ENCODE results near the gene MAP3K14. TPM values are rescaled to one million over a fixed set of nuclear protein-coding genes. Genes with fewer than 3 reads are reported as not detected.

Gene MAP3K14
- total RNA-seq, 4 donors from 2014 or later: 4.7 to 6.8 (median 6.1) TPM

DNA sequence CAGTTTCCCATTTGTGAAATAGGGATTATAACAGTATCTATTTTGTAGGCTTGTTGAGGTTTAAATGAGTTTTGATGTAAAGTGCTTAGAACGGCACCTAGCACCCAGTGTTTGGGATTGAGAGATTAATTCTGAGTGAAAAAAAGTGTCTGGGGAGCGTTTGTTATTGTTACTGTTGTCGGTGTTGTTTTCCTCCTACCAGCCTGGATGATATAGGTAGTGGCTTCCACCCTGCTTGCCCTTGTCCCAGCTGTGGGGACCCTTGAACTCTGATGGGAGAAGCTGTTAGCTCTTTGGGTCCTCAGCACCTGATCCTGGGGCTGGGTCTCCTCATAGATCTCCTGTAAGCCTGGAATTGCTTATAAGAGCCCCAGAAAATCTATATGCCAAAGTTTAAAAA, 90.2 kb downstream of the MAP3K14 start:
- TF ChIP-seq, protein P1, sequence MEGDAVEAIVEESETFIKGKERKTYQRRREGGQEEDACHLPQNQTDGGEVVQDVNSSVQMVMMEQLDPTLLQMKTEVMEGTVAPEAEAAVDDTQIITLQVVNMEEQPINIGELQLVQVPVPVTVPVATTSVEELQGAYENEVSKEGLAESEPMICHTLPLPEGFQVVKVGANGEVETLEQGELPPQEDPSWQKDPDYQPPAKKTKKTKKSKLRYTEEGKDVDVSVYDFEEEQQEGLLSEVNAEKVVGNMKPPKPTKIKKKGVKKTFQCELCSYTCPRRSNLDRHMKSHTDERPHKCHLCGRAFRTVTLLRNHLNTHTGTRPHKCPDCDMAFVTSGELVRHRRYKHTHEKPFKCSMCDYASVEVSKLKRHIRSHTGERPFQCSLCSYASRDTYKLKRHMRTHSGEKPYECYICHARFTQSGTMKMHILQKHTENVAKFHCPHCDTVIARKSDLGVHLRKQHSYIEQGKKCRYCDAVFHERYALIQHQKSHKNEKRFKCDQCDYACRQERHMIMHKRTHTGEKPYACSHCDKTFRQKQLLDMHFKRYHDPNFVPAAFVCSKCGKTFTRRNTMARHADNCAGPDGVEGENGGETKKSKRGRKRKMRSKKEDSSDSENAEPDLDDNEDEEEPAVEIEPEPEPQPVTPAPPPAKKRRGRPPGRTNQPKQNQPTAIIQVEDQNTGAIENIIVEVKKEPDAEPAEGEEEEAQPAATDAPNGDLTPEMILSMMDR (IDR thresholded peaks at IDR 0.05; ENCODE audit: low read depth): no peak

DNA sequence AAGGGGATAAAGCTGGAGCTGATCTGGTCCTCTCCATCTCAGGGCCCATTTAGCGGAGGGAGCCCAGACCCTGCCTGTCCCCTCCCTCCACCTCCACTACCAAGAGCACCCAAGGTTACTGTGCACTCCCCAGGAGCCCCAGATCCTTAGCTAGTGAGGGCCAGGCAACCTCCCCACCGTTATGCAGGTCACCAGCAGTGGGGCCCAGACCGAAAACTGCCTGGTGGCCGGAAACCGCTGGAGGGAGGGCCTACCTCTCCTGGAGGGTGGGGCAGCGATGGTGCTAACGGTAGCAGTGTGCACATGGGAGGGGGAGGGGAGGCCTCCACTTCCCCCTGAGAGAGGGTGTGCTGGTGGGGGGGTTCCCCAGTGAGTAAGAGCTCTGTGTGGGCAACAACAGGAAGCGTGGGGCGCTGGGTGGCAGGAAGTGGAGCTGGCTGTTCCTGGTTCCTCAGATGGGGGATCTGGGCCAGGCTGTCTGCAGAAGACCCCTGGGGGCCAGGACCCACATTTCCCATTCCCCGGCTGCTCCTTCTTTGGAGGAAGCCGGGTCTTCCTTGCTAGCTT, 90.8 kb downstream of the MAP3K14 start:
- TF ChIP-seq, protein P1 (IDR thresholded peaks at IDR 0.05; ENCODE audit: low read depth): no peak

DNA sequence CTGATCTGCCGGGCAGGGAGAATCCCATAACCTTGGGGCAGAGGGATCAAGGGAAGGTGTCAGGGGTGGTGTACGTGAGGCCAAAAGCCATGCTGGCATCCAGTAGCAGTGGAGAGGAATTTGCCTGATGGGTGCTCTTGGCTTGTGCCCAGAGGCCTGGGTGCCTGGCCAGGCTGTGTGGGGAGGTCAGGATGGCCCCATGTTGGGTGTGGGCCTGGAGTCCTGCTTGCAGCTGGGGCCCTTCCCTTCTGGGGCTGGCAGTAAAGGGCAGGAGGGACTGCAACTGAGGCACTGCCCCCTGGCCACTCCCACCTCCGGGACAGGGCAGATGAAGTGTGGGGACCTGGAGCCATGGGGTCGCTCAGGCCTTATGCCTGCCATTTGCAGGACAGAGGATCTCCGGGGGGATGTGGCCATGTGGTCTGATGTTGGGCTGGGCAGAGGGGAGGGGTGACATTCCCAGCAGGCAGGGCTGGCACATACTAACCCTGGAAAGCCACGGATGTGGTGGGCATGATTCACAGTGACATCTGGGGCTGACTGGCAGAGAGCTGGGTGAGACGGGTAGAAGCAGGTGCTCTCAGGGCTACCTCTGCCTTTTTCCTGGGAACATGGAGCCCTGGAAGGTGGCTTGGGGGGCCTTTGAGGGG, 91.6 kb downstream of the MAP3K14 start:
- TF ChIP-seq, protein P1 (IDR thresholded peaks at IDR 0.05; ENCODE audit: low read depth): no peak

DNA sequence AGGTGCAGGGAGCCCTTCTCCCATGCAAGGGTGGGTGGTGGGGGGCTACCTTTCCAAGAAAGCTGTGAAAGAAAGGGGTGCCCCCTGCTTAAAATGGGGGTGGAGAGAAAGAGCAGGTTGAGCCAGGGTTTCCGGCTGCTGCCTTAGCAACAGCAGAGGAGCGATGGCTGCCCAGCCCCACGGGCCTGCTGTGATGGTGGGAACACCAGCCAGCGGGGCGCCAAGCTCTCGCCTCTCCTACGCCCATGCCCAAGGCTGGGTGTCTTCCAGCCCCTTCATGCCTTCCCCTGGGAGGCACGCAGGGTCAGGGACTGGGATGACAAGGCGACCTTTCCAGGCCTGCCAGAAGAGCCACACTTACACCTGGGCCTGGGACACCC, 92.2 kb downstream of the MAP3K14 start:
- TF ChIP-seq, protein P1 (IDR thresholded peaks at IDR 0.05; ENCODE audit: low read depth): no peak

DNA sequence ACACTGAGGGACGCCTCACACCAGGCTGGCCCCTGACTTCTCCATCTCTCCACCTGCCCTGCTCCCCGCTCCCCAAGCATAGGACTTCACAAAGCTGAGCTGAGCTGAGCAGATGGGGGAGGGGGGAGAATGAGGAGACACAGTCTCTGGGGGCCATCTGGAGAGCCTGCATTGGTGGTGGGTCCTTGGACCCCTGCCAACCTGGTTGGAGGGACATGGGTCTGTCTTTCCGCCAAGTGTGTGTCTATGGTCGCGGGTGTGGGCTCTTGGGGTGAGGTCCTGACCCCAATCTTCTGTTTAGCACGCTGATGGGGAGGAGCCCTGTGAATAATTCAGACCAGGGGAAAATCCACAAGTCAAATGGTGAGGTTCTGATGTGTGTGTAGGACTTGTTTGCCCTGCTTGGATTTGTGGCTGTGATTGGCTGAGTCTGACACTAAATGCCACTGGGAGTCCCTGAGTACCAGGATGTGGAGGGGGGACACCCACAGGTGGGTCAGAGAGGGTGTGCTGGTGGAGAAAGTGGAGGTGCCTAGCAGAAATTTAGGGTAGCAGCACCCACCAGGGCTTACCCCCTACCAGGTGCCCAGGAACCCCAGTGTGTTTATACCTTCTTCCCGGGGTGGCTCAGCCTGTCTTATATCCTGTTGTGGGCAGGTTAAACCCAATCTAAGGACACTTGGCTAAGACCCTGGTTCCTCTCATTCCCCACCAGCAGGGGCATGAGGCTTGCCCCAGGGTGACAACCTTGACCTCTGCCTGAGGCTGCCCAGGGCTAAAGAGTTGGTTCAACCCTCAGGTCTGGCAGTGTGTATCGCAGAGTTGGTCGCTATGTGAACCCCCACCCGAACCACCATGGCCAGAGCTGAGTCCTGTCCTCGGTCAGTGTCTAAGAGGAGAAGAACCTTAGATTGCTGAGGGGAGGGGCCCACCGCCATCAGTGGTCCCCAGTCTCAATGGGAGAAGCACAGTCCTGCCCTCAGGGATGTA, 93.0 kb downstream of the MAP3K14 start:
- TF ChIP-seq, protein P1 (IDR thresholded peaks at IDR 0.05; ENCODE audit: low read depth): no peak

DNA sequence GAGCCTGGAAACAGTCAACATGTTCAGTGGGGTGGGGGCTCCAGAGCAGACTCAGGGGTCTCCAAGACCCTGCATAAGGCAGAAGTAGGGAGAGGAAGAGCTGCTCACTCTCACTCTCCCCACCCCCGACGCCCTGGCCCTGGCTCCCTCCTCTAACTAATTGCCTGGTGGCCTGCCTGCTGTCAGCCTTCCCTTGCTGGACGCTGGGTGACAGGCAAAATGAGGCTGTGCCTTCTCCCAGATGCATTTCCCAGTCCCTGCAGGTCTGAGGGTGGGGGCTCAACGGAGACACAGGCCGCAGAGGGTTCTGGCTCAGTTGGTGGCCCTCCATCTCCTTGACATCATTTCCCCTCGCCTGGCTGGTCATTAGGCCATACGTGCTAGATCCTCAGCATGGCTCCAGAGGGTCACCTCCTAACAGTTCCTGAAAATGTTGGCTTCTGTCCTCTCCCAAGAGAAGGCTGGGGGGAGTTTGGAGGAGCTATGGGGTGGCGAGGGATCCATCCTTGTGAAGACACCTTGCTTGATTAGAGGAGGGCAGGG, 93.8 kb downstream of the MAP3K14 start:
- TF ChIP-seq, protein P1 (IDR thresholded peaks at IDR 0.05; ENCODE audit: low read depth): no peak

All from subcutaneous adipose tissue (tissue), 4 donors.